ENCODE results near the gene ATP10A. TPM values are rescaled to one million over a fixed set of nuclear protein-coding genes. Genes with fewer than 3 reads are reported as not detected.

Gene ATP10A
- polyA plus RNA-seq, 1 donor from 2014 or later: not detected

- Histone ChIP-seq H3K9me2 (ENCODE audit: insufficient read depth, low read length) (no peaks in the 10 kb centered on the region), H2AFZ (ENCODE audit: low read depth, low read length) (no peak overlapping the region), H3K9me3 (ENCODE audit: low read length) (no peaks in the 10 kb centered on the region), H3K27ac (ENCODE audit: low read length) (no peak overlapping the region), H3K36me3 (ENCODE audit: insufficient read depth, low read length) (no peaks in the 10 kb centered on the region), H3K4me2 (ENCODE audit: low read length) (no peak overlapping the region), H3F3A (ENCODE audit: insufficient read depth, low read length, poor library complexity, severe bottlenecking) (no peaks in the 10 kb centered on the region), H4K20me1 (ENCODE audit: insufficient read depth) (no peaks in the 10 kb centered on the region), H3K27me3 (ENCODE audit: insufficient read depth, low read depth, low read length) (no peaks in the 10 kb centered on the region), H3K79me2 (replicated peaks; ENCODE audit: insufficient read depth, low read length) (no peaks in the 10 kb centered on the region), H3K4me3 (ENCODE audit: low read length) (no peak overlapping the region), H3K9ac (ENCODE audit: low read length) (no peak overlapping the region)
- no peak for TF ChIP-seq MXI1 (conservative IDR thresholded peaks at IDR 0.05; ENCODE audit: poor library complexity, severe bottlenecking)
- no peak for TF ChIP-seq CTCF (IDR thresholded peaks at IDR 0.05; ENCODE audit: poor library complexity, severe bottlenecking)
- TF ChIP-seq EZH2 (IDR thresholded peaks at IDR 0.05; ENCODE audit: borderline replicate concordance, insufficient read depth, low read length, poor library complexity, severe bottlenecking): no peak
- TF ChIP-seq POLR2AphosphoS5 (IDR thresholded peaks at IDR 0.05): no peak
- no peak for TF ChIP-seq SMC3 (conservative IDR thresholded peaks at IDR 0.05; ENCODE audit: poor library complexity)
- TF ChIP-seq RAD21 (conservative IDR thresholded peaks at IDR 0.05): no peak
- TF ChIP-seq TAF1 (IDR thresholded peaks at IDR 0.05; ENCODE audit: low read depth): no peak
- TF ChIP-seq REST (IDR thresholded peaks at IDR 0.05; ENCODE audit: borderline replicate concordance): no peak
- TF ChIP-seq EP300 (conservative IDR thresholded peaks at IDR 0.05; ENCODE audit: poor library complexity, severe bottlenecking): no peak
Observed at GRCh38 chr15:25718169-25718536, 145.0 kb downstream of the ATP10A start.

GRCh38 chr15:25717457-25718168, 145.5 kb downstream of the ATP10A start:
- Histone ChIP-seq H3K9ac (ENCODE audit: low read length) (no peak overlapping the region), H3K9me2 (ENCODE audit: insufficient read depth, low read length) (no peaks in the 10 kb centered on the region), H3K4me2 (ENCODE audit: low read length) (no peak overlapping the region), H3K27me3 (ENCODE audit: insufficient read depth, low read depth, low read length) (no peaks in the 10 kb centered on the region), H4K20me1 (ENCODE audit: insufficient read depth) (no peaks in the 10 kb centered on the region), H3K9me3 (ENCODE audit: low read length) (no peaks in the 10 kb centered on the region), H3K4me3 (ENCODE audit: low read length) (no peak overlapping the region), H3K27ac (ENCODE audit: low read length) (no peak overlapping the region), H3K36me3 (ENCODE audit: insufficient read depth, low read length) (no peaks in the 10 kb centered on the region), H3F3A (ENCODE audit: insufficient read depth, low read length, poor library complexity, severe bottlenecking) (no peaks in the 10 kb centered on the region), H3K79me2 (replicated peaks; ENCODE audit: insufficient read depth, low read length) (no peaks in the 10 kb centered on the region), H2AFZ (ENCODE audit: low read depth, low read length) (no peak overlapping the region)
- TF ChIP-seq TAF1 (IDR thresholded peaks at IDR 0.05; ENCODE audit: low read depth) (no peak), EP300 (conservative IDR thresholded peaks at IDR 0.05; ENCODE audit: poor library complexity, severe bottlenecking) (no peak), MXI1 (conservative IDR thresholded peaks at IDR 0.05; ENCODE audit: poor library complexity, severe bottlenecking) (no peak), CTCF (IDR thresholded peaks at IDR 0.05; ENCODE audit: poor library complexity, severe bottlenecking) (no peak), REST (IDR thresholded peaks at IDR 0.05; ENCODE audit: borderline replicate concordance) (no peak), RAD21 (conservative IDR thresholded peaks at IDR 0.05) (no peak), POLR2AphosphoS5 (IDR thresholded peaks at IDR 0.05) (no peak), EZH2 (IDR thresholded peaks at IDR 0.05; ENCODE audit: borderline replicate concordance, insufficient read depth, low read length, poor library complexity, severe bottlenecking) (no peak), SMC3 (conservative IDR thresholded peaks at IDR 0.05; ENCODE audit: poor library complexity) (no peak)

All from neural cell (in vitro differentiated cells).